Neural crest cell (in vitro differentiated cells): ENCODE results near the gene PEG3. TPM values are rescaled to one million over a fixed set of nuclear protein-coding genes. Genes with fewer than 3 reads are reported as not detected.

ENCODE experiments used
- DNase-seq: peaks from one replicate; pipeline ENCODE4 v3.0.0; 2021; ENCODE audit warnings: low read depth, mixed read lengths, low spot score
- H3K27ac Mint-ChIP-seq: one replicate; pipeline ENCODE4 v1.8.0; 2021; ENCODE audit warnings: mild to moderate bottlenecking, mixed read lengths; ENCODE audit not compliant: unreplicated experiment
- H3K27me3 Mint-ChIP-seq: 2 replicates; pipeline ENCODE4 v1.8.0; 2021; ENCODE audit warnings: low read depth, mild to moderate bottlenecking, mixed read lengths
- H3K36me3 Mint-ChIP-seq: 2 replicates; pipeline ENCODE4 v1.8.0; 2021; ENCODE audit warnings: low read depth, mild to moderate bottlenecking, mixed read lengths
- H3K4me1 Mint-ChIP-seq: 2 replicates; pipeline ENCODE4 v1.8.0; 2021; ENCODE audit warnings: mixed read lengths
- H3K4me3 Mint-ChIP-seq: one replicate; pipeline ENCODE4 v1.8.0; 2021; ENCODE audit warnings: mild to moderate bottlenecking, mixed read lengths
- H3K9me3 Mint-ChIP-seq: 2 replicates; pipeline ENCODE4 v1.8.0; 2021; ENCODE audit warnings: mixed read lengths
- total RNA-seq: library from RNA; stranded (reverse); gene quantifications from 2 replicates; pipeline ENCODE4 v1.2.1, GENCODE V29; 2021
- TF ChIP-seq, protein P1 (sequence below): fragments of 200-600 bp; sonication (generic); conservative IDR thresholded peaks from 2 replicates; pipeline ENCODE4 v1.5.0; 2021; ENCODE audit warnings: antibody characterized with exemption, mild to moderate bottlenecking

The PEG3 gene
- total RNA-seq, 1 donor from 2014 or later = not detected

DNA sequence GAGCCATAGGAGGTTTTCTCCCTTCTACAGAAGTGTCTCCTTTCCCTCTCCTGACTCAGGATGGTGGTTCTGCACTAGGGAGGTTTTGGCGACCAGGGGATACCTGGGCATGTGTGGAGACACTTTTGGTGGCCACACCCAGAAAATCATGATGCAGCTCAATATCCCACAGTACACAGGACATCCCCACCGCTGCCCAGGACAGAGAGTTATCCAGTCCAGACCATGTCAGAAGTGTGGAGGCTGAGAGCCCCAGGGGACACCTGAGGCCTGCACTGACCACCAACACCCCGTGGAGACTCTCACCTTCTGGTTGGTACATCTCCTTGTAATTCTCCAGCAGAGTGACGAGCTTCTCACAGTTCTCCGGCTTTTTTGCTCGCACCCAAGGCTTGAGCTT is 16.6 kb downstream of the PEG3 start:
- Mint-ChIP-seq H3K27me3 (no peaks in the 10 kb centered on the region), H3K9me3 (peaks cover 24% of the 10 kb centered on the region), H3K4me3 (no peak overlapping the region), H3K4me1 (no peaks in the 10 kb centered on the region), H3K27ac (no peak overlapping the region), H3K36me3 (peaks cover 17% of the 10 kb centered on the region)
- TF ChIP-seq, protein P1, sequence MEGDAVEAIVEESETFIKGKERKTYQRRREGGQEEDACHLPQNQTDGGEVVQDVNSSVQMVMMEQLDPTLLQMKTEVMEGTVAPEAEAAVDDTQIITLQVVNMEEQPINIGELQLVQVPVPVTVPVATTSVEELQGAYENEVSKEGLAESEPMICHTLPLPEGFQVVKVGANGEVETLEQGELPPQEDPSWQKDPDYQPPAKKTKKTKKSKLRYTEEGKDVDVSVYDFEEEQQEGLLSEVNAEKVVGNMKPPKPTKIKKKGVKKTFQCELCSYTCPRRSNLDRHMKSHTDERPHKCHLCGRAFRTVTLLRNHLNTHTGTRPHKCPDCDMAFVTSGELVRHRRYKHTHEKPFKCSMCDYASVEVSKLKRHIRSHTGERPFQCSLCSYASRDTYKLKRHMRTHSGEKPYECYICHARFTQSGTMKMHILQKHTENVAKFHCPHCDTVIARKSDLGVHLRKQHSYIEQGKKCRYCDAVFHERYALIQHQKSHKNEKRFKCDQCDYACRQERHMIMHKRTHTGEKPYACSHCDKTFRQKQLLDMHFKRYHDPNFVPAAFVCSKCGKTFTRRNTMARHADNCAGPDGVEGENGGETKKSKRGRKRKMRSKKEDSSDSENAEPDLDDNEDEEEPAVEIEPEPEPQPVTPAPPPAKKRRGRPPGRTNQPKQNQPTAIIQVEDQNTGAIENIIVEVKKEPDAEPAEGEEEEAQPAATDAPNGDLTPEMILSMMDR = no peak
- no peak for DNase-seq

DNA sequence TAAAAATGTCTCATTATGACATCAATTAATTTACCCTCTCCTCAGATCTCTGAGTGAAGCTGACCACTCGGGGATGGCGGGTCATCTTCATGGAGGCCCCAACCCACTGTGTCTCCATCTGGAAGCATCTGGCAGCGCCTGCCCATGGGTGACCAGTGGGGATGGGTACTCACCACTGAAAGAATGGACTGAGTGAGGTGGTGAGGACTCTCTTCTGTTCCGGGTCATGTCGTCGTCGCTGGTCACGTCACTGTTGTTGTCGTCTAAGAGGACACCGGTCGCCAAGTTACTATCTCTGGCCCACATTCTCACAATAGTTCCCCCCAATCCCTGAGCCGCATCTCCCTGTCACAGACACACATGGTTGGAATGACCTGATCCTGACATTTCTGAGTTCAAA is 17.1 kb downstream of the PEG3 start:
- peaks cover 28% of the 10 kb centered on the region for H3K9me3 Mint-ChIP-seq
- H3K27ac Mint-ChIP-seq = no peak overlapping the region
- no peaks in the 10 kb centered on the region for H3K27me3 Mint-ChIP-seq
- H3K36me3 Mint-ChIP-seq = peaks cover 21% of the 10 kb centered on the region
- TF ChIP-seq, protein P1 = no peak
- H3K4me3 Mint-ChIP-seq = no peak overlapping the region
- no peak for DNase-seq
- H3K4me1 Mint-ChIP-seq = no peaks in the 10 kb centered on the region

DNA sequence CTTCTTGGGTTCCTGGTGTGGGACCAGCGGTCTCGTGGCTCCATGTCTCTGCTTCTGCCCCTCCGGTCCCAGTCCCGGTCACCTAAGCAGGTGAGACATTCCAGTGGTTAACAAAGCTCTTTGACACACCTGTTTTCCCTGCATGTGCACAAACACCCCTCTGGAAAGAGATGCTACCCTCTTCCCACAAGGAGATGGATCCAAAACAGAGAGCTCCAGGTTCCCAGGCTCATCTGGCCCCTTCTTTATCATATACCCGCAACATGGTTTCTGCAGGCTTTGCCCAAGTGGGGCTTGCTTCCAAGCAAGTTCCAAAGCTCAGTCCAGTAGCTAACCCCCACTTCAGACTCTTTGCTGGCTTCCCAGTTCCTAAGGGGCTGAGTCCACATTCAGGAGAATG is 17.8 kb downstream of the PEG3 start:
- peaks cover 22% of the 10 kb centered on the region for H3K36me3 Mint-ChIP-seq
- peaks cover 30% of the 10 kb centered on the region for H3K9me3 Mint-ChIP-seq
- no peaks in the 10 kb centered on the region for H3K4me1 Mint-ChIP-seq
- TF ChIP-seq, protein P1 = no peak
- H3K27me3 Mint-ChIP-seq = no peaks in the 10 kb centered on the region
- H3K4me3 Mint-ChIP-seq = no peak overlapping the region
- DNase-seq = no peak
- H3K27ac Mint-ChIP-seq = no peak overlapping the region

DNA sequence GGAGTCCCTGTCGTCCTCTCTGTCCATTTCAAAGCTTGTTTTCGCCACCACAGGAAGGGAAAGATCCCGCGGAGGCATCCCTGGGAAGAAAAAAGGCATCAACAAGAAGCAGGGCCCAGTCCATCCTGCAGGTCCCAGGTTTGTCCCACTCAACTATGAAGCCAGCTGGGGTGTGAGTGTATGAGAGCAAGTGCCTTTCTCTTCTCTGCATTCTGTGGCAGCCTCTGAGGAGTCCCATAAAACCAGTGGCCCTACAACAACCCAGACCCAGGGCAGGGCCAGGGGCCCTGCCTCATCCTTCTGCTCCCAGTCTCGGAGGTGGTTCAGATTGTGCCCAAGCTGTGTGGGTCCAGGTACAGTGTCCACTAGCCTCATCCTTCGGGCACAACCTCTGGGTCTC is 18.9 kb downstream of the PEG3 start:
- peaks cover 22% of the 10 kb centered on the region for H3K36me3 Mint-ChIP-seq
- DNase-seq = no peak
- no peaks in the 10 kb centered on the region for H3K27me3 Mint-ChIP-seq
- H3K4me1 Mint-ChIP-seq = no peaks in the 10 kb centered on the region
- H3K9me3 Mint-ChIP-seq = peaks cover 27% of the 10 kb centered on the region
- TF ChIP-seq, protein P1 = no peak
- H3K4me3 Mint-ChIP-seq = no peak overlapping the region
- no peak overlapping the region for H3K27ac Mint-ChIP-seq

DNA sequence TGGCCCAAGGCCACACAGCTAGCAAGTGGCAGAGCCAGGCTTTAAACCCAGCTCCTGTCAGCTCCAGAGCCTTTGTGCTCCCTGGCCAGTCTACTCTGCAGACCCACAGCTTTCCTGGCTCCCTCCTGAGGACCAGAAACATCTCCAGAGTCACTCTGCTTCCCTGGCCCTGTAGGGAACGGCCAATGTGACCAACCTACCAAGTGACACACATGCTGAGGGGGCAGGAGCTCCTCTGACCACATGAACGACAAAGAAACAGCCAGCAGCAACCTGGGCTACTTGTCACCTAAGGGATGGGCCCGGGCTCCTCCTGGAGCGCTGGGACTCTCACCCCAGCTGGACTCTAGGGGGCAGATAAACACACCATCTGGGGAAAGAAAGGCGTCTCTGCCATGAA is 19.3 kb downstream of the PEG3 start:
- DNase-seq = no peak
- peaks cover 26% of the 10 kb centered on the region for H3K9me3 Mint-ChIP-seq
- TF ChIP-seq, protein P1 = no peak
- no peaks in the 10 kb centered on the region for H3K4me1 Mint-ChIP-seq
- H3K36me3 Mint-ChIP-seq = peaks cover 22% of the 10 kb centered on the region
- H3K4me3 Mint-ChIP-seq = no peak overlapping the region
- no peak overlapping the region for H3K27ac Mint-ChIP-seq
- no peaks in the 10 kb centered on the region for H3K27me3 Mint-ChIP-seq

DNA sequence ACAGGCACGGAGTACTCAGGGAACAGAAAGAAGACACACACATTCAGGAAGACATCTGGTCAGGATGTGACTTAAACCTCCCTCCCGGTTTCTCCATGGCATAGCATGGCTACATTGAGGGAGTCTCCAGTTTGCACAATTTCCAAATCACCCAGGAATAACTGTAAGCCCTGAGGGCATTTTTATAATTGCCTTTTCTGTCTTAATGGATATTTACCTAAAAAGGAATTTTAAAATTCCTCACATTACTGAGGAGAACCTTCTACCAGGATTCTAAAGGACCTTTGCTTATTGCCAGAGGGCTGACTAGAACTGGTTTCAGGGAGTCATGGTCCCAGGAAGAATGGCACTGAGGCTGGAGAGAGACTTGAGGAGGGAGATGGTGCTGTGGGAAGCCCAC is 21.4 kb downstream of the PEG3 start:
- Mint-ChIP-seq H3K4me3 (no peak overlapping the region), H3K36me3 (peaks cover 24% of the 10 kb centered on the region), H3K27ac (no peak overlapping the region), H3K4me1 (no peaks in the 10 kb centered on the region), H3K9me3 (peaks cover 32% of the 10 kb centered on the region), H3K27me3 (no peaks in the 10 kb centered on the region)
- no peak for DNase-seq
- TF ChIP-seq, protein P1 = no peak
